HEK293 (cell line): ENCODE results near the gene FAM124B.

Experiments used
- CTCF ChIA-PET: fragments of 350-600 bp; formaldehyde crosslinking; extraction: SDS; loops from one replicate; lab custom pipeline; 2021; ENCODE audit warnings: antibody characterized with exemption; lab: Yijun Ruan, JAX
- POLR2A ChIA-PET: fragments of 300-600 bp; formaldehyde crosslinking; extraction: SDS; loops from one replicate; lab custom pipeline; 2020; ENCODE audit warnings: antibody characterized with exemption, inconsistent platforms; lab: Yijun Ruan, JAX
- H3K27ac ChIP-seq: fragments of 200-500 bp; sonication (Bioruptor generic); 2 replicates; pipeline ENCODE4 v1.5.1; 2014; ENCODE audit warnings: low read depth, low read length, control low read depth, inconsistent platforms; ENCODE audit errors: extremely low read depth
- H3K36me3 ChIP-seq, 2 experiments: fragments of 200-500 bp in 1 of 2; sonication (Bioruptor generic) in 1 of 2; 1 replicate in 1 of 2; 2 replicates in 1 of 2; pipeline ENCODE4 v1.5.1; 2014 to 2017; ENCODE audit warnings: inconsistent platforms in 2 of 2, low read length in 2 of 2; ENCODE audit not compliant: control insufficient read depth in 2 of 2, insufficient read depth in 1 of 2
- H3K4me1 ChIP-seq: fragments of 200-500 bp; sonication (Bioruptor generic); 2 replicates; pipeline ENCODE4 v1.5.1; 2014; ENCODE audit warnings: mild to moderate bottlenecking, low read length, inconsistent platforms; ENCODE audit not compliant: control insufficient read depth, insufficient read depth
- H3K4me3 ChIP-seq: 2 replicates; pipeline ENCODE4 v1.5.1; 2011; ENCODE audit warnings: low read depth, mild to moderate bottlenecking, control low read depth, low read length, moderate library complexity
- H3K9me3 ChIP-seq: fragments of 200-500 bp; sonication (Bioruptor generic); 2 replicates; pipeline ENCODE4 v1.5.1; 2014; ENCODE audit warnings: low read depth, low read length, inconsistent platforms; ENCODE audit not compliant: control insufficient read depth, insufficient read depth
- KLF8 ChIP-seq: fragments of 450-650 bp; formaldehyde crosslinking; IDR thresholded peaks from 2 replicates; pipeline ENCODE4 v1.5.1; 2016; ENCODE audit warnings: missing biosample characterization, missing genetic modification characterization
- OSR2 ChIP-seq: fragments of 450-650 bp; formaldehyde crosslinking; IDR thresholded peaks from 2 replicates; pipeline ENCODE4 v1.5.1; 2016; ENCODE audit warnings: missing biosample characterization, missing genetic modification characterization
- SALL2 ChIP-seq: fragments of 450-650 bp; formaldehyde crosslinking; IDR thresholded peaks from 2 replicates; pipeline ENCODE4 v1.5.0; 2017; ENCODE audit warnings: missing biosample characterization, mild to moderate bottlenecking, missing genetic modification characterization, borderline replicate concordance
- SP7 ChIP-seq: fragments of 450-650 bp; formaldehyde crosslinking; IDR thresholded peaks from 2 replicates; pipeline ENCODE4 v1.5.1; 2016; ENCODE audit warnings: missing biosample characterization, missing genetic modification characterization
- ZBTB48 ChIP-seq: fragments of 450-650 bp; formaldehyde crosslinking; IDR thresholded peaks from 2 replicates; pipeline ENCODE4 v1.5.1; 2016; ENCODE audit warnings: missing biosample characterization, missing genetic modification characterization
- ZBTB8A ChIP-seq: fragments of 450-650 bp; formaldehyde crosslinking; IDR thresholded peaks from 2 replicates; pipeline ENCODE4 v1.5.1; 2016; ENCODE audit warnings: missing biosample characterization, missing genetic modification characterization
- ZNF112 ChIP-seq: fragments of 450-650 bp; formaldehyde crosslinking; IDR thresholded peaks from 2 replicates; pipeline ENCODE4 v1.5.0; 2017; ENCODE audit warnings: missing biosample characterization, missing genetic modification characterization
- ZNF138 ChIP-seq: fragments of 450-650 bp; formaldehyde crosslinking; IDR thresholded peaks from 2 replicates; pipeline ENCODE4 v1.5.1; 2016; ENCODE audit warnings: missing biosample characterization, missing genetic modification characterization, borderline replicate concordance
- ZNF140 ChIP-seq: fragments of 450-650 bp; formaldehyde crosslinking; IDR thresholded peaks from 2 replicates; pipeline ENCODE4 v1.5.1; 2016; ENCODE audit warnings: missing biosample characterization, missing genetic modification characterization
- ZNF157 ChIP-seq: fragments of 450-650 bp; formaldehyde crosslinking; IDR thresholded peaks from 2 replicates; pipeline ENCODE4 v1.5.1; 2016; ENCODE audit warnings: missing biosample characterization, missing genetic modification characterization
- ZNF426 ChIP-seq: fragments of 450-650 bp; formaldehyde crosslinking; IDR thresholded peaks from 2 replicates; pipeline ENCODE4 v1.5.1; 2017; ENCODE audit warnings: missing biosample characterization, missing genetic modification characterization, mild to moderate bottlenecking, inconsistent platforms, moderate library complexity
- ZNF510 ChIP-seq: fragments of 450-650 bp; formaldehyde crosslinking; IDR thresholded peaks from 2 replicates; pipeline ENCODE4 v1.5.1; 2018; ENCODE audit warnings: mild to moderate bottlenecking, missing genetic modification characterization, missing biosample characterization; ENCODE audit not compliant: insufficient replicate concordance
- ZNF514 ChIP-seq: fragments of 450-650 bp; formaldehyde crosslinking; IDR thresholded peaks from 2 replicates; pipeline ENCODE4 v1.5.1; 2016; ENCODE audit warnings: missing biosample characterization, missing genetic modification characterization
- ZNF544 ChIP-seq: fragments of 450-650 bp; formaldehyde crosslinking; IDR thresholded peaks from 2 replicates; pipeline ENCODE4 v1.5.0; 2017; ENCODE audit warnings: missing biosample characterization, missing genetic modification characterization
- ZNF558 ChIP-seq: fragments of 450-650 bp; formaldehyde crosslinking; IDR thresholded peaks from 2 replicates; pipeline ENCODE4 v1.5.1; 2016; ENCODE audit warnings: missing biosample characterization, missing genetic modification characterization
- ZNF660 ChIP-seq: fragments of 450-650 bp; IDR thresholded peaks from 2 replicates; pipeline ENCODE4 v1.5.1; 2018; ENCODE audit warnings: missing biosample characterization, mild to moderate bottlenecking, missing genetic modification characterization
- ZNF791 ChIP-seq: fragments of 450-650 bp; formaldehyde crosslinking; IDR thresholded peaks from 2 replicates; pipeline ENCODE4 v1.5.1; 2016; ENCODE audit warnings: missing biosample characterization, missing genetic modification characterization
- TF ChIP-seq, protein P1 (sequence below): fragments of 450-650 bp; IDR thresholded peaks from 2 replicates; pipeline ENCODE4 v1.5.1; 2018; ENCODE audit warnings: missing biosample characterization, missing genetic modification characterization
- TF ChIP-seq, protein P2 (sequence below): fragments of 450-650 bp; formaldehyde crosslinking; IDR thresholded peaks from 2 replicates; pipeline ENCODE4 v1.5.1; 2017; ENCODE audit warnings: missing biosample characterization, missing genetic modification characterization
- TF ChIP-seq, protein P3 (sequence below): fragments of 450-650 bp; formaldehyde crosslinking; IDR thresholded peaks from 2 replicates; pipeline ENCODE4 v1.5.1; 2016; ENCODE audit warnings: missing biosample characterization, missing genetic modification characterization
- TF ChIP-seq, protein P4 (sequence below): fragments of 450-650 bp; formaldehyde crosslinking; conservative IDR thresholded peaks from 2 replicates; pipeline ENCODE4 v1.5.1; 2016; ENCODE audit warnings: low read depth, missing biosample characterization, missing genetic modification characterization
- TF ChIP-seq, protein P5 (sequence below): fragments of 450-650 bp; formaldehyde crosslinking; IDR thresholded peaks from 2 replicates; pipeline ENCODE4 v1.5.1; 2016; ENCODE audit warnings: missing biosample characterization, missing genetic modification characterization

The FAM124B gene

DNA sequence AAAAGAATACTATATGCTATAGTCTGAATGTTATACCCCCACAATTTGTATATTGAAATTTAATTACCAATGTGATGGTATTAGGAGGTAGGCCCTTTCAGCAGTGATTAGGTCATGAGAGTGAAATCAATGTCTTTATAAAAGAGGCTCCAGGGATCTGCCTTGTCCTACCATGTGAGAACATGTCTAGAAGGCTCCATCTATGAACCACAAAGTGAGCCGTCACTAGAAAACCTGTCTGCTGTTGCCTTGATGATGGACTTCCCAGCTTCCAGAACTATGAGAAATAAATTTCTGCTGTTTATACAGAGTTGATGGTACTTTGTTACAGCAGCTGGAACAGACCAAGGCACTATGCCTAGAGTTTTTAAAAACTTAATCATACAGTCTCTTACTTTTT is 46.3 kb upstream of the FAM124B start:
- ChIA-PET POLR2A (no interaction called here), CTCF (interaction anchor here (0.6 to 1.2 kb wide), 3 partner anchors 24 to 571 kb away, joined by 3 read pairs; no protein-coding TSS in a partner anchor)
- TF ChIP-seq ZNF514 (tag by site-specific recombination), result no peak
- TF ChIP-seq, protein P1, sequence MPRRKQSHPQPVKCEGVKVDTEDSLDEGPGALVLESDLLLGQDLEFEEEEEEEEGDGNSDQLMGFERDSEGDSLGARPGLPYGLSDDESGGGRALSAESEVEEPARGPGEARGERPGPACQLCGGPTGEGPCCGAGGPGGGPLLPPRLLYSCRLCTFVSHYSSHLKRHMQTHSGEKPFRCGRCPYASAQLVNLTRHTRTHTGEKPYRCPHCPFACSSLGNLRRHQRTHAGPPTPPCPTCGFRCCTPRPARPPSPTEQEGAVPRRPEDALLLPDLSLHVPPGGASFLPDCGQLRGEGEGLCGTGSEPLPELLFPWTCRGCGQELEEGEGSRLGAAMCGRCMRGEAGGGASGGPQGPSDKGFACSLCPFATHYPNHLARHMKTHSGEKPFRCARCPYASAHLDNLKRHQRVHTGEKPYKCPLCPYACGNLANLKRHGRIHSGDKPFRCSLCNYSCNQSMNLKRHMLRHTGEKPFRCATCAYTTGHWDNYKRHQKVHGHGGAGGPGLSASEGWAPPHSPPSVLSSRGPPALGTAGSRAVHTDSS (tag by site-specific recombination), result no peak
- TF ChIP-seq ZNF112, result no peak
- TF ChIP-seq ZNF157 (tag by site-specific recombination), result no peak
- no peak for TF ChIP-seq ZNF138
- TF ChIP-seq SP7, result no peak
- no peak for TF ChIP-seq ZNF140
- TF ChIP-seq, protein P2, sequence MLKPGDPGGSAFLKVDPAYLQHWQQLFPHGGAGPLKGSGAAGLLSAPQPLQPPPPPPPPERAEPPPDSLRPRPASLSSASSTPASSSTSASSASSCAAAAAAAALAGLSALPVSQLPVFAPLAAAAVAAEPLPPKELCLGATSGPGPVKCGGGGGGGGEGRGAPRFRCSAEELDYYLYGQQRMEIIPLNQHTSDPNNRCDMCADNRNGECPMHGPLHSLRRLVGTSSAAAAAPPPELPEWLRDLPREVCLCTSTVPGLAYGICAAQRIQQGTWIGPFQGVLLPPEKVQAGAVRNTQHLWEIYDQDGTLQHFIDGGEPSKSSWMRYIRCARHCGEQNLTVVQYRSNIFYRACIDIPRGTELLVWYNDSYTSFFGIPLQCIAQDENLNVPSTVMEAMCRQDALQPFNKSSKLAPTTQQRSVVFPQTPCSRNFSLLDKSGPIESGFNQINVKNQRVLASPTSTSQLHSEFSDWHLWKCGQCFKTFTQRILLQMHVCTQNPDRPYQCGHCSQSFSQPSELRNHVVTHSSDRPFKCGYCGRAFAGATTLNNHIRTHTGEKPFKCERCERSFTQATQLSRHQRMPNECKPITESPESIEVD (tag by site-specific recombination), result no peak
- TF ChIP-seq OSR2 (tag by site-specific recombination), result no peak
- TF ChIP-seq SALL2 (tag by site-specific recombination), result no peak
- no peak for TF ChIP-seq ZNF660 (tag by site-specific recombination)
- no peak for TF ChIP-seq ZNF791 (tag by site-specific recombination)
- TF ChIP-seq, protein P3, sequence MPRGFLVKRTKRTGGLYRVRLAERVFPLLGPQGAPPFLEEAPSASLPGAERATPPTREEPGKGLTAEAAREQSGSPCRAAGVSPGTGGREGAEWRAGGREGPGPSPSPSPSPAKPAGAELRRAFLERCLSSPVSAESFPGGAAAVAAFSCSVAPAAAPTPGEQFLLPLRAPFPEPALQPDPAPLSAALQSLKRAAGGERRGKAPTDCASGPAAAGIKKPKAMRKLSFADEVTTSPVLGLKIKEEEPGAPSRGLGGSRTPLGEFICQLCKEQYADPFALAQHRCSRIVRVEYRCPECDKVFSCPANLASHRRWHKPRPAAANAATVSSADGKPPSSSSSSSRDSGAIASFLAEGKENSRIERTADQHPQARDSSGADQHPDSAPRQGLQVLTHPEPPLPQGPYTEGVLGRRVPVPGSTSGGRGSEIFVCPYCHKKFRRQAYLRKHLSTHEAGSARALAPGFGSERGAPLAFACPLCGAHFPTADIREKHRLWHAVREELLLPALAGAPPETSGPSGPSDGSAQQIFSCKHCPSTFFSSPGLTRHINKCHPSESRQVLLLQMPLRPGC (tag by site-specific recombination), result no peak
- Histone ChIP-seq H3K4me3 (no peak overlapping the region), H3K4me1 (no peaks in the 10 kb centered on the region), H3K27ac (no peak overlapping the region), H3K36me3 (no peaks in the 10 kb centered on the region), H3K9me3 (no peaks in the 10 kb centered on the region)

DNA sequence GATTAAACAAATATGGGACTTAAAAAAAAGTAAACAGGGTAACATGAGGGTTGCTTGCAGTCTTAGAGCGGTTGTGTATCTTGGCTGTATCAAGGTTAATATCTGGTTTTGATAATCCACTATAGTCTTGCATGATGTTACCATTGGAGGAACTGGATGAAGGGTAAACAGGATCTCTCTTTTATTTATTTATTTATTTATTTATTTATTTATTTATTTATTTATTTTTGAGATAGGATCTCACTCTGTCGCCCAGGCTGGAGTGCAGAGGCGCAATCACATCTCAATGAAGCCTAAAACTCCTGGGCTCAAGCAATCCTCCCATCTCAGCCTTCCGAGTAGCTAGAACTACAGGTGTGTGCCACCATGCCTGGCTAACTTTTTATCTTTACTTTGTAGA is 42.9 kb upstream of the FAM124B start:
- no peaks in the 10 kb centered on the region for H3K4me1 ChIP-seq
- ChIA-PET POLR2A (no interaction called here), CTCF (no interaction called here)
- no peaks in the 10 kb centered on the region for H3K36me3 ChIP-seq
- no peak overlapping the region for H3K27ac ChIP-seq
- no peak overlapping the region for H3K4me3 ChIP-seq
- no peaks in the 10 kb centered on the region for H3K9me3 ChIP-seq
- TF ChIP-seq, protein P4, sequence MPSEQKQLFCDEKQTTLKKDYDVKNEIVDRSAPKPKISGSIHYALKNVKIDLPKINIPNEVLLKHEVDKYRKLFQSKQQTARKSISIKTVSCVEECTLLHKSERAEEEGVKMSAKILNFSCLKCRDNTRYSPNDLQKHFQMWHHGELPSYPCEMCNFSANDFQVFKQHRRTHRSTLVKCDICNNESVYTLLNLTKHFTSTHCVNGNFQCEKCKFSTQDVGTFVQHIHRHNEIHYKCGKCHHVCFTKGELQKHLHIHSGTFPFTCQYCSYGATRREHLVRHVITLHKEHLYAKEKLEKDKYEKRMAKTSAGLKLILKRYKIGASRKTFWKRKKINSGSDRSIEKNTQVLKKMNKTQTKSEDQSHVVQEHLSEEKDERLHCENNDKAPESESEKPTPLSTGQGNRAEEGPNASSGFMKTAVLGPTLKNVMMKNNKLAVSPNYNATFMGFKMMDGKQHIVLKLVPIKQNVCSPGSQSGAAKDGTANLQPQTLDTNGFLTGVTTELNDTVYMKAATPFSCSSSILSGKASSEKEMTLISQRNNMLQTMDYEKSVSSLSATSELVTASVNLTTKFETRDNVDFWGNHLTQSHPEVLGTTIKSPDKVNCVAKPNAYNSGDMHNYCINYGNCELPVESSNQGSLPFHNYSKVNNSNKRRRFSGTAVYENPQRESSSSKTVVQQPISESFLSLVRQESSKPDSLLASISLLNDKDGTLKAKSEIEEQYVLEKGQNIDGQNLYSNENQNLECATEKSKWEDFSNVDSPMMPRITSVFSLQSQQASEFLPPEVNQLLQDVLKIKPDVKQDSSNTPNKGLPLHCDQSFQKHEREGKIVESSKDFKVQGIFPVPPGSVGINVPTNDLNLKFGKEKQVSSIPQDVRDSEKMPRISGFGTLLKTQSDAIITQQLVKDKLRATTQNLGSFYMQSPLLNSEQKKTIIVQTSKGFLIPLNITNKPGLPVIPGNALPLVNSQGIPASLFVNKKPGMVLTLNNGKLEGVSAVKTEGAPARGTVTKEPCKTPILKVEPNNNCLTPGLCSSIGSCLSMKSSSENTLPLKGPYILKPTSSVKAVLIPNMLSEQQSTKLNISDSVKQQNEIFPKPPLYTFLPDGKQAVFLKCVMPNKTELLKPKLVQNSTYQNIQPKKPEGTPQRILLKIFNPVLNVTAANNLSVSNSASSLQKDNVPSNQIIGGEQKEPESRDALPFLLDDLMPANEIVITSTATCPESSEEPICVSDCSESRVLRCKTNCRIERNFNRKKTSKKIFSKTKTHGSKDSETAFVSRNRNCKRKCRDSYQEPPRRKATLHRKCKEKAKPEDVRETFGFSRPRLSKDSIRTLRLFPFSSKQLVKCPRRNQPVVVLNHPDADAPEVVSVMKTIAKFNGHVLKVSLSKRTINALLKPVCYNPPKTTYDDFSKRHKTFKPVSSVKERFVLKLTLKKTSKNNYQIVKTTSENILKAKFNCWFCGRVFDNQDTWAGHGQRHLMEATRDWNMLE, result peak; percentile 84
- TF ChIP-seq ZNF140 (peak; percentile 54; the same call in 1 of the 2 replicates), ZNF544 (tag by site-specific recombination) (no peak), ZNF426 (tag by site-specific recombination) (peak; percentile 80), ZNF660 (tag by site-specific recombination) (no peak), ZNF510 (tag by site-specific recombination) (peak; percentile 48), ZBTB48 (tag by site-specific recombination) (no peak), ZNF138 (0 out of 2 replicates have a peak, but pooled peaks have one; percentile 16), ZNF558 (tag by site-specific recombination) (0 out of 2 replicates have a peak, but pooled peaks have one; percentile 39), KLF8 (tag by site-specific recombination) (no peak), ZBTB8A (tag by site-specific recombination) (peak; percentile 61)
- TF ChIP-seq, protein P5, sequence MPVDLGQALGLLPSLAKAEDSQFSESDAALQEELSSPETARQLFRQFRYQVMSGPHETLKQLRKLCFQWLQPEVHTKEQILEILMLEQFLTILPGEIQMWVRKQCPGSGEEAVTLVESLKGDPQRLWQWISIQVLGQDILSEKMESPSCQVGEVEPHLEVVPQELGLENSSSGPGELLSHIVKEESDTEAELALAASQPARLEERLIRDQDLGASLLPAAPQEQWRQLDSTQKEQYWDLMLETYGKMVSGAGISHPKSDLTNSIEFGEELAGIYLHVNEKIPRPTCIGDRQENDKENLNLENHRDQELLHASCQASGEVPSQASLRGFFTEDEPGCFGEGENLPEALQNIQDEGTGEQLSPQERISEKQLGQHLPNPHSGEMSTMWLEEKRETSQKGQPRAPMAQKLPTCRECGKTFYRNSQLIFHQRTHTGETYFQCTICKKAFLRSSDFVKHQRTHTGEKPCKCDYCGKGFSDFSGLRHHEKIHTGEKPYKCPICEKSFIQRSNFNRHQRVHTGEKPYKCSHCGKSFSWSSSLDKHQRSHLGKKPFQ (tag by site-specific recombination), result no peak
